Measurements from ENCODE around the gene SEPHS1.

The SEPHS1 gene

DNA sequence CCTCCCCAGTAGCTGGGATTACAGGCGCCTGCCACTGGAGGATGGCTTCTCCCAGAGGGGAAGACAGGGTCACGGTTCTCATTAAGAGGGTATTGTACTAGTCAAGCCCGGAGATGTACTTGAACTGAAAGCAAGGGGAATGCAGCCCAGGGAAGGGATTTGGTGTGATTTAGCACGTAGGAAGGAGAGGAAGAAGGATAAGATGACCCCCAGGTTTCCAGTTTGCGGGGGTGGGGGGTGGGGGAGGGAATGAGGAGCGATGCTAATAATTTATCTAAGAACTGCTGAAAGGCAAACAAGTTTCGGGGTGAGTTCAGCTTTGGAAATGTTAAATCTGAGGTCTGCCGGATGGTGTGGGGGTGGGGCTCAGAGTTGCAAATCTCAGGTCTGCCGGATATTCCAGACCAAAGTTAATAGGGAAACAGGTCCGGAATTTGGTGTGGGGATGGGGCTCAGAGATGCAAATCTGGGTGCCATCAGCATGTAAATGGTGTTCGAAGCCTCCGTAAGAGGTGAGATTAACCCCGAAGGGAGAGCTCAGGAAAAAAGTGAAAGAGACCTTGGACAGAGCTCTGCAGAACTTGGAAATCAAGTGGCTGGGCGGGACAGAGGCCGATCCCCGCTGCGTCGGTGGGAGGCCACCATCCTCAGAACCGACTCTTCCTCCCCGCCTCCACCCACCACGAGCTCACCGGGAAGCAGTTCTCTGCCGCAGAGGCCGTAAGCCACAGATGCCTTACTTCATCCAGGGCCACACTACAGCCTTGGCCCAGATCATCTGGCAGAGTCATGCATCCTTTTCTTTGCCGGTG lies 1.6 kb upstream of the SEPHS1 start:
- TF ChIP-seq, protein P1, sequence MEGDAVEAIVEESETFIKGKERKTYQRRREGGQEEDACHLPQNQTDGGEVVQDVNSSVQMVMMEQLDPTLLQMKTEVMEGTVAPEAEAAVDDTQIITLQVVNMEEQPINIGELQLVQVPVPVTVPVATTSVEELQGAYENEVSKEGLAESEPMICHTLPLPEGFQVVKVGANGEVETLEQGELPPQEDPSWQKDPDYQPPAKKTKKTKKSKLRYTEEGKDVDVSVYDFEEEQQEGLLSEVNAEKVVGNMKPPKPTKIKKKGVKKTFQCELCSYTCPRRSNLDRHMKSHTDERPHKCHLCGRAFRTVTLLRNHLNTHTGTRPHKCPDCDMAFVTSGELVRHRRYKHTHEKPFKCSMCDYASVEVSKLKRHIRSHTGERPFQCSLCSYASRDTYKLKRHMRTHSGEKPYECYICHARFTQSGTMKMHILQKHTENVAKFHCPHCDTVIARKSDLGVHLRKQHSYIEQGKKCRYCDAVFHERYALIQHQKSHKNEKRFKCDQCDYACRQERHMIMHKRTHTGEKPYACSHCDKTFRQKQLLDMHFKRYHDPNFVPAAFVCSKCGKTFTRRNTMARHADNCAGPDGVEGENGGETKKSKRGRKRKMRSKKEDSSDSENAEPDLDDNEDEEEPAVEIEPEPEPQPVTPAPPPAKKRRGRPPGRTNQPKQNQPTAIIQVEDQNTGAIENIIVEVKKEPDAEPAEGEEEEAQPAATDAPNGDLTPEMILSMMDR (IDR thresholded peaks at IDR 0.05; ENCODE audit: low read depth, low read length, missing control alignments), result no peak
- DNase-seq (ENCODE audit: low read depth), result no peak
- H3K4me3 ChIP-seq (ENCODE audit: low read depth, low read length), result peak overlapping the region; percentile 95

DNA sequence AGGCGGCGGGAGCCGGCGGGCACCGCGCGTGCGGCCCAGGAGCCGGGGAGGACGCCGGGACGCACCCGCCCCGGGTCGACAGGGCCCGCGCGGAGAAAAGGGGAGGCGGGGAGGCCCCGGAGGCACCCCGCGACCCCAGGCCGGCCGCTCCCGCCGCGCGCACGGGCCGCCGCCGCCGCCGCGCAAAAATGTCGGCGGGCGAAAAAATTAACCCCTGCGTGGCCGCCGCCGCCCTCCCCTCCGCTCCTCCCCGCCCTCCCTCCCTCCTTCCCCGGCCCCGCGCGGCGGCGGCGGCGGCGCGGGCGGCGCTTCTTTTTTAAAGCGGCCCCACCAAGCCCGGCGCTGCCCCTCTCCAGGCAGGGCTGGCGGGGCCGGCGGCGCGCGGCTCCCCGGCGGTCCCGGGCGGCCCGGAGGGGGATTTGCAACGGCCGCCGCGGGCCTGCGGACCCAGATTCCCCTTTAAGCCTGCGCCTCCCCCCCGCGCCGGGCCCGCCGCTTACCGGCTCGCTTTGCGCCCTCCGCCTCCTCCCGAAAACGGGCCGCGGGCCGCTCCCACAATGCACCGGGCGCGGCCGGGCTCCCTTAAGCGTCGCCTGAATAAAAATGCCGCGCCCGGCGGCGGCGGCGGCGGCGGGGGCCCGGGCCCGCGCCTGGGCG lies 465 bp downstream of the SEPHS1 start:
- peak overlapping the region; percentile 95 for H3K4me3 ChIP-seq (ENCODE audit: low read depth, low read length)
- TF ChIP-seq, protein P1 (IDR thresholded peaks at IDR 0.05; ENCODE audit: low read depth, low read length, missing control alignments), result no peak
- no peak for DNase-seq (ENCODE audit: low read depth)

DNA sequence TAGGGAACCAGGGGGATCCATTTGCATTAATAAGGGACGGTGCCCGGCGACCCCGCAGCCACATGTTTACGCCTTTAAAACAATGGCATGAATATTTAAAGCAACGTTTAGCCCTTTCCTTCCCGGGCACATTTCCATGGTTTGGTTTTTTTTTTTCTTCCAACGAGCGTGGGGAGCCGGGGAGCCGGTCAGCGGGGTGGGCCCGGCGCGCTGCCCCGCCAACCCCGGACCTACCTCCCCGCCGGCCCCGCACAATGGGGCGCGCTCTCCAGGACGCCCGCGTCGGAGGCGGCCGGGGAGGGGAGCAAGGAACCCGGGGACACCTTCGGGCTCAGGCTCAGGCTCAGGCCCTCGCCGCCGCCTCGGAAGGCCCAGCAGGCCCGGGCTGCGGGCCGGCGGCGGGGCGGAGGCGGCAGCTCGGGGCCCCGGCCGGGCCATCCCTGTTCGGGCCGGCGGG lies 1.0 kb downstream of the SEPHS1 start:
- no peak for DNase-seq (ENCODE audit: low read depth)
- TF ChIP-seq, protein P1 (IDR thresholded peaks at IDR 0.05; ENCODE audit: low read depth, low read length, missing control alignments), result no peak
- H3K4me3 ChIP-seq (ENCODE audit: low read depth, low read length), result peak overlapping the region; percentile 95

DNA sequence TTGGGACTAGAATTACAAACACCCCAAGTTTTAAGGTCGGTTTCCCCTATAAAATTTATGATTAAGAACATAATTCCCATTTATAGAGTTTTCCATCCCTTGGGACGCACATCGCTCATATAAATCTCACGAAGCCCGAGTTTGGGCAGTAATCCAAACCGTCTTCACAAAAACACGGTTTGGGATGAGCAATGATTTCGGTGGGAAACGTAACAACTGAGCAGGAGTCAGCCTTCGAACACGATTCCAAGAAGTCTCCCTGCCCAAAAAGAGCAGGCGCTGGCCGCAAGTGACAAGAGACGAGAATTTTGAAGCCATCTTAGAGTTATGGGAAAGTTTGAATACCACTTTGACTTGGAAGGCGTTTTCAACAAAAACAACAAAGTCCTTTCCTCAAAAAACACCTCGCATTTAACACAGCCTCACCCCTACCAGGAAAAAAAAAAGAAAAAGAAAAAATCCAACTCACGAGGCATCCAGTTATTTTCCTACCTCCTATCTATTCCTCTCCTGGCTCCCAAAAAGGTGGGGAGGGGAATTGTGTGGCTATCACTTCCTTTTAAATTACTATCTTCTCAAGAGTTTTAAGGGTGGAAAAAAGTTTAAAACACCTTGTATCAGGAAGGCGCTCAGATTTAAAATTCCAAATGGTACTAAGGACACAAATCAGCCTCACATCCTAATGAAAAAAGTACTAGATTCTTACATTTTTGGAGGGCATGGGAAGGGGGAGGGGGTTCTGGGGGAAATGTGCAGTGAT lies 1.6 kb downstream of the SEPHS1 start:
- TF ChIP-seq, protein P1 (IDR thresholded peaks at IDR 0.05; ENCODE audit: low read depth, low read length, missing control alignments), result no peak

DNA sequence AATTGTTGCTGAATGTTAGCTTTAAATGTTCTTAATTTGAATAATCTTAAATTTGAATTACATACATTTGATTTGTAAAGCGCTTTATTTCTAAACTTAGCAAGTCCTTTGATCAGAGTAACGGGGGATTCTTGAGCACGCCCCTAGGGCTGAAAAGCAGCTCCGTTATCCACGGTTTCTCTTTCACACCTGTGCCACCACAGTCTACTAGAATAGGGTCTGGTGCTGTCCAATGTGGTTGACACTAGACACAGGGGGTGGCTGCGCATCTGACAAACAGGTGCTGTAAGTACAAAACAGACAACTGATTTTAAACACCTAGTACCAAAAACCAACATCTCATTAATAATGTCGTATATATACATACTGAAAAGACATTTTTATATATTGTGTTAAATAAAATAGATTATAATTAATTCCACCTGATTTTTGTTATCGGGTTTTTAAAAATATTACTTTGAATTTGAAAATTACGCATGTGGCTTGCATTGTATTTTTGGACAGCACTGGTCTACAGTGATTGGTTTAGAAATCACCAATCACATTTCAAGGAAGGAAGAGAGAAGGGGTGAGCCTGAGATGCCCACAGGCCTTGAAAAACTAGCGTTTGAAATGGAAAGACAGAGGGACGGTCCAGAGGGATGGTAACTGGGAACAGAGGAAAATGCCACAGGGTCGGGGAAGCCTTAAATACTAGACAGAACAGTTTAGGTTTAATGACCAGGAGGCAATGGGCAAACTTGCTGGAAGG lies 7.3 kb downstream of the SEPHS1 start:
- peak overlapping the region; percentile 30 for H3K4me3 ChIP-seq (ENCODE audit: low read depth, low read length)
- DNase-seq (ENCODE audit: low read depth), result peak; percentile 54

More for the DNA sequence above, 1.6 kb downstream of the SEPHS1 start:
- peak overlapping the region; percentile 95 for H3K4me3 ChIP-seq (ENCODE audit: low read depth, low read length)
- no peak for DNase-seq (ENCODE audit: low read depth)

DNA sequence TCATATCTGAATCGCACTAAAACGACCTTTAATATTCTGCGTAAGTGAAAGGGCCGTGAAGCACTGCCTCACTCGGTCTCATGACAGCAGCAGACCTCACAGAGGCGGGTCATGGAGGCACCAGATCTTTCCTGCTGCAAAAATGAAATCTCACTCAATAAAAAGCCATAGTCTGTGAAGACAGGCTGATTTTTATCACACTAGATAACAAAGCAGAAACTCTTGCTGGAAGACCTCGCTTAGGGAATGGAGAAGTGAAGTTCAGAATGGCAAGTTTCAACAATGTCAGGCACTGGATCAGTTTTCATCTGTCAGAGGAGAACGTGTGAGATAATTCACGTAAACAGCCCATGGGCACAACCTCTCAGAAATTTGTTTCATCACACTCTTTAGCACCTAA lies 8.0 kb downstream of the SEPHS1 start:
- DNase-seq (ENCODE audit: low read depth), result no peak
- TF ChIP-seq, protein P1 (IDR thresholded peaks at IDR 0.05; ENCODE audit: low read depth, low read length, missing control alignments), result no peak
- no peak overlapping the region; the same call in 1 of the 2 replicates for H3K4me3 ChIP-seq (ENCODE audit: low read depth, low read length)

More for the DNA sequence above, 7.3 kb downstream of the SEPHS1 start:
- TF ChIP-seq, protein P1 (IDR thresholded peaks at IDR 0.05; ENCODE audit: low read depth, low read length, missing control alignments), result no peak
